ENCODE measurements around the gene LRRC18.

The LRRC18 gene

GRCh38 chr10:48896756-48897440, 42.7 kb downstream of the LRRC18 start:
- Histone ChIP-seq H3K27ac (ENCODE audit: low read length, poor library complexity, severe bottlenecking) (no peak overlapping the region), H3K9ac (ENCODE audit: low read length) (no peak overlapping the region), H3K23ac (ENCODE audit: low read length in 2 of 2) (no peak overlapping the region), H3K4me2 (ENCODE audit: low read length, poor library complexity, severe bottlenecking) (no peak overlapping the region), H3K27me3 (ENCODE audit: control insufficient read depth in 1 of 2, insufficient read depth in 1 of 2, low read length in 2 of 2) (peaks cover 0 to 64% of the 10 kb centered on the region in 2 experiments), H3K4me1 (ENCODE audit: control insufficient read depth, insufficient read depth, low read depth, low read length) (no peaks in the 10 kb centered on the region), H2BK15ac (ENCODE audit: low read depth, poor library complexity, severe bottlenecking) (no peak overlapping the region), H2AFZ (ENCODE audit: low read depth, low read length) (no peak overlapping the region), H4K8ac (ENCODE audit: low read length) (no peak overlapping the region), H3K36me3 (ENCODE audit: control insufficient read depth in 1 of 2, insufficient read depth in 2 of 2, low read depth in 1 of 2, low read length in 2 of 2) (no peaks in the 10 kb centered on the region), H4K91ac (ENCODE audit: low read length) (no peak overlapping the region), H3K14ac (ENCODE audit: low read length in 2 of 2) (no peak overlapping the region), H2BK5ac (ENCODE audit: low read depth, low read length, poor library complexity, severe bottlenecking) (no peak overlapping the region), H2AK5ac (ENCODE audit: low read length, severe bottlenecking) (no peak overlapping the region), H3K18ac (ENCODE audit: low read depth in 1 of 2, low read length in 2 of 2) (no peak overlapping the region), H3K79me1 (replicated peaks; ENCODE audit: low read length, poor library complexity, severe bottlenecking) (no peaks in the 10 kb centered on the region), H3K4ac (ENCODE audit: low read depth in 1 of 2, low read length in 2 of 2) (no peak overlapping the region), H3K9me3 (ENCODE audit: control insufficient read depth, low read length) (no peaks in the 10 kb centered on the region), H2BK120ac (ENCODE audit: low read depth, low read length) (no peak overlapping the region), H2BK12ac (ENCODE audit: low read length in 2 of 2) (no peak overlapping the region), H3K4me3 (ENCODE audit: insufficient read depth in 1 of 2, low read depth in 1 of 2, low read length in 2 of 2) (no peak overlapping the region)
- WGBS = 75% methylated on average over 13 of the region's 13 CpGs
- no peak for DNase-seq

- Histone ChIP-seq H3K18ac (ENCODE audit: low read depth in 1 of 2, low read length in 2 of 2) (no peak overlapping the region), H3K4me2 (ENCODE audit: low read length, poor library complexity, severe bottlenecking) (no peak overlapping the region), H2BK15ac (ENCODE audit: low read depth, poor library complexity, severe bottlenecking) (no peak overlapping the region), H3K9ac (ENCODE audit: low read length) (no peak overlapping the region), H2AK5ac (ENCODE audit: low read length, severe bottlenecking) (no peak overlapping the region), H3K14ac (ENCODE audit: low read length in 2 of 2) (no peak overlapping the region), H4K91ac (ENCODE audit: low read length) (no peak overlapping the region), H2AFZ (ENCODE audit: low read depth, low read length) (no peak overlapping the region), H2BK12ac (ENCODE audit: low read length in 2 of 2) (no peak overlapping the region), H4K8ac (ENCODE audit: low read length) (no peak overlapping the region), H2BK5ac (ENCODE audit: low read depth, low read length, poor library complexity, severe bottlenecking) (no peak overlapping the region), H3K4ac (ENCODE audit: low read depth in 1 of 2, low read length in 2 of 2) (no peak overlapping the region), H3K27ac (ENCODE audit: low read length, poor library complexity, severe bottlenecking) (no peak overlapping the region), H3K4me3 (ENCODE audit: insufficient read depth in 1 of 2, low read depth in 1 of 2, low read length in 2 of 2) (no peak overlapping the region), H3K23ac (ENCODE audit: low read length in 2 of 2) (no peak overlapping the region), H3K4me1 (ENCODE audit: control insufficient read depth, insufficient read depth, low read depth, low read length) (no peaks in the 10 kb centered on the region), H3K9me3 (ENCODE audit: control insufficient read depth, low read length) (no peaks in the 10 kb centered on the region), H3K79me1 (replicated peaks; ENCODE audit: low read length, poor library complexity, severe bottlenecking) (no peaks in the 10 kb centered on the region), H2BK120ac (ENCODE audit: low read depth, low read length) (no peak overlapping the region), H3K27me3 (ENCODE audit: control insufficient read depth in 1 of 2, insufficient read depth in 1 of 2, low read length in 2 of 2) (peaks cover 0 to 58% of the 10 kb centered on the region in 2 experiments), H3K36me3 (ENCODE audit: control insufficient read depth in 1 of 2, insufficient read depth in 2 of 2, low read depth in 1 of 2, low read length in 2 of 2) (no peaks in the 10 kb centered on the region)
- WGBS = 51% methylated on average over 3 of the region's 3 CpGs
- no peak for DNase-seq
These were observed 43.8 kb downstream of the LRRC18 start for GRCh38 chr10:48895803-48896195.

- Histone ChIP-seq H4K91ac (ENCODE audit: low read length) (no peak overlapping the region), H2BK5ac (ENCODE audit: low read depth, low read length, poor library complexity, severe bottlenecking) (no peak overlapping the region), H2BK120ac (ENCODE audit: low read depth, low read length) (no peak overlapping the region), H3K18ac (ENCODE audit: low read depth in 1 of 2, low read length in 2 of 2) (no peak overlapping the region), H3K9me3 (ENCODE audit: control insufficient read depth, low read length) (no peaks in the 10 kb centered on the region), H3K36me3 (ENCODE audit: control insufficient read depth in 1 of 2, insufficient read depth in 2 of 2, low read depth in 1 of 2, low read length in 2 of 2) (no peaks in the 10 kb centered on the region), H3K4me1 (ENCODE audit: control insufficient read depth, insufficient read depth, low read depth, low read length) (no peaks in the 10 kb centered on the region), H3K4ac (ENCODE audit: low read depth in 1 of 2, low read length in 2 of 2) (no peak overlapping the region), H2BK12ac (ENCODE audit: low read length in 2 of 2) (no peak overlapping the region), H4K8ac (ENCODE audit: low read length) (no peak overlapping the region), H3K9ac (ENCODE audit: low read length) (no peak overlapping the region), H3K4me3 (ENCODE audit: insufficient read depth in 1 of 2, low read depth in 1 of 2, low read length in 2 of 2) (no peak overlapping the region), H3K14ac (ENCODE audit: low read length in 2 of 2) (no peak overlapping the region), H3K27me3 (ENCODE audit: control insufficient read depth in 1 of 2, insufficient read depth in 1 of 2, low read length in 2 of 2) (peaks cover 0 to 64% of the 10 kb centered on the region in 2 experiments), H3K4me2 (ENCODE audit: low read length, poor library complexity, severe bottlenecking) (no peak overlapping the region), H2AFZ (ENCODE audit: low read depth, low read length) (no peak overlapping the region), H3K79me1 (replicated peaks; ENCODE audit: low read length, poor library complexity, severe bottlenecking) (no peaks in the 10 kb centered on the region), H3K27ac (ENCODE audit: low read length, poor library complexity, severe bottlenecking) (no peak overlapping the region), H2BK15ac (ENCODE audit: low read depth, poor library complexity, severe bottlenecking) (no peak overlapping the region), H2AK5ac (ENCODE audit: low read length, severe bottlenecking) (no peak overlapping the region), H3K23ac (ENCODE audit: low read length in 2 of 2) (no peak overlapping the region)
- WGBS = 88% methylated on average over 4 of the region's 6 CpGs
- DNase-seq = no peak
These were observed 44.5 kb downstream of the LRRC18 start for GRCh38 chr10:48894911-48895802.
